GM20431 (cell line): ENCODE results near the gene LIMCH1.

Source experiments
- in situ Hi-C: fragments of 300-500 bp; cut with MseI, MboI; formaldehyde crosslinking; loops from one replicate; pipeline ENCODE4 v1.15.0; 2020; ENCODE audit warnings: low sequenced_read_pairs; ENCODE audit not compliant: unreplicated experiment

The LIMCH1 gene

DNA sequence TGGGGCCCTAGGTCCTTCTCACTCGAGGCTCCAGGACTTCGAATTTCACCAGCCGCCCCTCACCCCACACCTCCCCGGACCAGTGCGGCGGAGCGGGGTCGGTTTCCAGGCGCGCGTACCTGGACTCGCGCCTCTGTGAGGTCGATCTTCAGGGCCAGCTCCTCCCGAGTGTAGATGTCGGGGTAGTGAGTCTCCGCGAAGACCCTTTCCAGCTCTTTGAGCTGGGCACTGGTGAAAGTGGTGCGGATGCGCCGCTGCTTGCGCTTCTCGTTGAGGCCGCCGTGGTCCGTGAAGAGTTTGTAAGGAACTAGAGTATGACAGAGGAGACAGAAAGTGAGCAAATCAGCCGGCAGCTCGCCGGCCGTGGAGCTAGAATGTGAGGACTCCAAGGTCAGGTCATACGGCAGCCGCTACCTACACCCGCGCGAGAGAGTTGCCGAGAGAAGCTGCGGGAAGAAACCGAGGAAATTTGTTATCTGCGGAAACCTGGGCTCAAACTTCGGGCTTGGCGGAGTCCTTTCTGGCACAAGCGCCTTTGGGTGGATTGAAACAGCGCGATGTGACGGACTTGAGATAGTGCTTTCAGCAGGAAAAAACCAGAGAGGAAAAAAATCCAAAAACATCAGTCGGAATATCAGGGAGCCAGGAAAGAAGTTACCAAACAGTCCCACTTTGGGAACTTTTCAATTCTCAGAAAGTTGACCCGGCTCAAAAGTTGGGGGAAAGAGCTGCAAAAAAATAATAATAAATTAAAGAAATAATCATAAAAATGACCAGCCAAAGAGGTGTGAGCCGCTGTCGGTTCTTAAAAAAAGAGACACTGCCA lies 209.5 kb downstream of the LIMCH1 start:
- in situ Hi-C loops: no loop called here

DNA sequence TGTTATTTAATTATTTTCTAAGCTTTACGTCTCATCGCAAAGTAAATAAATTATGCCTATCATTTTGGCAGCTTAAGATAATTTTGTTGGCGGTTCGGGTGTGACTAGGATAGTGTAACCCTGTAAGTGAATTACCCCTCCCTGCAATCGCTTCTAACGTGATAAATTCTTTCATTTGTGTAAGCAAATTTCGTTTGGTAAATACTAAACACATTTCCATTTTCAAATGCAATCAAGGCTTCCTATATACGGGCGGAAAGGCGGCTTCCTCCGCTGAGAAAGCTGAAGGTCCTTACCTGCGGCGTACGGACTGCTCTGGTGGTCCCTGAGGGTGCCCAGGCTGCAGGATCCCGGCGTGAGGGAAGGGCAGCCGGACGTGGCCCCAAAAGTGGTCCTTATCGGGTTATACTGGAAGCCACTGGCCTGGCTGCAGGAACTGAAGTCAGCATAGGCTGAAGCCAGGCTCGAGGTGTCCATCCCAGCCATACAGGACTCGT lies 210.2 kb downstream of the LIMCH1 start:
- in situ Hi-C loops: no loop called here

DNA sequence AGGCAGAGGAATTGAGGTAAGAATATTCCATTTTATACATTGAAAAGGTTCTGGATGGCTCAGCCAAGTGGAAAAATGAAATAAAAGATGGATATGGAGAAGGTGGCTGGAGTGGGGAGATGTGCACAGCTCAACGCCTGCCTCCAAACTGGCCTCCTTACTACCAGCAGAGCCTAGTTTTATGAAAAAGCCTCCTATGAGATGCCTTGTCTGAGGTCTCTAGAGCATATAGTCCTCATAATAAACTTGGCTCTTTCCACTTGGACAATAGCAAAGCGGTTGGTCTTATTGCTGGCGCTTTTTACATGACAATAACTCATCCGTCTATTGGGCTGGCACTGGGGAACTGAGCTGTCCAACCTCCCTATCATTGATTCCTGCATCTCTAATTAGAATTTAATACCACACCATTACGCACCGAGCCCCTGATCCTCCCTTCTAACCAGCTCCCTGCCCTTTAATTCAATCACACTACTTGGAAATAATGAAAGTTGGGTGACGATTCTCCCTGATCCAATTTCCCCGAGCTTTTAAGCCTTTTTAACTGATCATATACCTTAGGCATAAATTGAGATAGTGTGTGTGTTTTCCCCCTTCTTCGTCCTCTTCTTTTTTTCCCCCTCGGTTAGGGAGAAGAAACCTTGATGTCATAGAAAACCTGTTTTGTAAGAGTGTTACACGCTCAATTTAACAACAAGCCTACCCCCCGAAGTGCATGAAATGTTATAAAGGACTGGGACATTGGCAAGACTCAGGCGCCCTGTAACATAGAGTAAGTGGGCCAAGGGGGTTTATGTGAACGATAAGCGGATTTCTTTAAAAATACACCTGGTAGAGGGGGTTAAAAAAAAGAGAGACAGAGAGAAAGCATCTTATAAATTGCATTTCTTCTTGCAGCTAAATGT lies 210.9 kb downstream of the LIMCH1 start, which contains the start of gene PHOX2B:
Gene PHOX2B, minus strand, starts transcription at position 155 of the 905 bp plus-strand sequence. Its CDS starts 115 bp downstream, at position 40.
- in situ Hi-C loops: no loop called here

DNA sequence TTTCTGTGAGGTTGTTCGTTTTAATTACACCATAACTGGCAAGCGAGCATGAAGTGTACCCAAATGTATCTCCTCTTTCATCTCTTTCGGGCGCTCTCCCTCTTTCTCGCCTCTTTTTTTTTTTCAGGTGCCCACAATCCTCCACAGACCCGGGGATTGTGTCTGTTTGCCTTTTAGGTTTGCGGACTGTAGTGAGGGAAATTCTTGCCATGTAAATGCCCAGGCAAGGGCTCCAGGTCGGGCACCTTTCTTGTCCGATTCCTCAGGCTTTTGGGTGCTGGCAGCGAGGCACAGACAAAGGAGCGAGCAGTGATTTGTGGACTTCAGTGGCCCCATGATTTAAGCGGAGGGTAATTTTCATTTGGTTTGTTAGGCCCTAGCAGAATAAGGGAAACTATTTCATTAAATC lies 211.7 kb downstream of the LIMCH1 start:
- in situ Hi-C loops: no loop called here
